Muscle of back (tissue), 13 donors: ENCODE results near the gene TFF2. TPM values are rescaled to one million over a fixed set of nuclear protein-coding genes. Genes with fewer than 3 reads are reported as not detected.

ENCODE experiments used
- DNase-seq, 3 donors: peaks; one replicate each; pipeline versions ENCODE4 v3.0.0 to v3.0.0-alpha.2; 2013
- long read RNA-seq, 9 donors: transcript quantifications; one replicate each; lab custom pipeline, GENCODE V29; 2026
- polyA plus RNA-seq, 10 donors: library from polyadenylated mRNA; unstranded; fragments of 120-200 nt; gene quantifications; one replicate each; pipeline ENCODE4 v1.2.1, GENCODE V29; 2013; ENCODE audit not compliant: insufficient read length in 10 of 10

The TFF2 gene, protein sequence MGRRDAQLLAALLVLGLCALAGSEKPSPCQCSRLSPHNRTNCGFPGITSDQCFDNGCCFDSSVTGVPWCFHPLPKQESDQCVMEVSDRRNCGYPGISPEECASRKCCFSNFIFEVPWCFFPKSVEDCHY
- polyA plus RNA-seq = not detected
- long read RNA-seq, donor 1 = 0 reads
- long read RNA-seq, donor 2 = 0 reads
- long read RNA-seq, donor 3 = 0 reads
- long read RNA-seq, donor 4 = 0 reads
- long read RNA-seq, donor 5 = 0 reads
- long read RNA-seq, donor 6 = 0 reads
- long read RNA-seq, donor 7 = 0 reads
- long read RNA-seq, donor 8 = 0 reads
- long read RNA-seq, donor 9 = 0 reads

DNA sequence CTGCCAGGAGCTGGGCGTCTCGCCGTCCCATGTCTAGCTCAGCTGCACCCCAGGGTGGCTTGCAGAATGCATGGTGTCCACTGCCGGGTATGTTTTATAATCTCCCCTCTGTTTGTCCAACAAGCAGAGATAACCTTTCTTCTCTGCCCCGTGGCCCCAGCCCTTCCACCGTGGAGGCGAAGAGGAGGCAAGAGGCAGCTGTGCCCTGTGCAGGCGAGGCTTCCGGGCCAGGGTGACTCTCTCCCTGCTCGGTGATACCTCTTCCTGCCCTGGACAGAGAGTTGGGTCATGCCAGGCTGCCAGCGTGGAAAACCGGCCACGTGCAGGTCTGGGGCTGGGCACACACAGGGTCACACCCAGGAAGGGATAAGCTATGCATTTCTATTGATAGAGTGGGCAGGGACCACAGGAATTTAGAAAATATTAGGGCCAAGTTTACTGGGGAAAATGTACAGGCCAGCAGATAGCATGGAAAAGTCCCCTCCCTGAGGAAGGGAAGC lies at the start of gene TFF2:
Gene TFF2, minus strand, starts transcription at position 68 of the 500 bp plus-strand sequence. Its CDS starts 37 bp downstream, at position 31.
- no peak for DNase-seq

DNA sequence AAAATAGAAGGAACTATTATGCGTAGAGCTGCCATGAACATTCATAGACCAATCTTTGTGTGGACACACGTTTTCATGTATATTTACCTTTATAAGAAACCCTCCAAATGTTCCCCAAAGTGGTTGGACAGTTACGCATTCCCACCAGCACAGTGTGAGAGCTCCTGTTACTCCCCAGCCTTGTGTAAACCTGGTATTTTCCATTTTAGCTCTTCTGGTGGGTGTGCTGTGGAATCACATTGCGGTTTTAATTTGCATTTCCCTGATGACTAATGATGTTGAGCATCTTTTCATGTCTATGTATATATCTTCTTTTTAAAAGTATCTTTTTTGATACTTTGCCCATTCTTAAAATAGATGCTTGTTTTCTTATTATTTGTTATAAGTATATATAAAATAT lies 49.7 kb upstream of the TFF2 start:
- DNase-seq = no peak

DNA sequence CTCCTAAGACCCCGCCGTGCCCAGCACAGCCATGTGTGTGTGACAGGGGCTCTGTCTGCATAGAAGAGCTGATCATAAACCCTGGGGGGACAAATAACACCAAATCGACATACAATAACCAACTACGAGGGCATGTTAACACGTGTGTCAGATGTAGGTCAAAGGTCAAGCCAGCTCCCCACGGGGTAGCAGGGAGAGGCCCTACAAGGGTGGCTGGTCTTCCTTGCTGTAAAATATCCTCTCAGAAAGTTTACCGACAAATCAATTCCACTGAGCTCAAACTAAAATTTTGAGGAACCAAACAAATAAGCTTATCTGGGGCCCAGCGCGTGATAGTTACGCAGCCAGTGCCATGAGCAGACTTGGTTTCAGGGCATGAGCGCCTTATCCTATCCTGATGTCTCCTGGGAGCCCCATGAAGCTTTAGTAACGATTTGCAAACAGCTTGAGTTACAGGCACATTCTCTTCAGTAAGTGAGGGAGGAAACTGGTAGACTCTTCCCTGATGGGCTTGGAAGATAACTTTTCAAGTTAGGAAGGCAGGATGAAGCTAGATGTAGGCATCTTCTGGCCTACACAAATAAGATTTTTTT lies 47.7 kb upstream of the TFF2 start:
- no peak for DNase-seq

DNA sequence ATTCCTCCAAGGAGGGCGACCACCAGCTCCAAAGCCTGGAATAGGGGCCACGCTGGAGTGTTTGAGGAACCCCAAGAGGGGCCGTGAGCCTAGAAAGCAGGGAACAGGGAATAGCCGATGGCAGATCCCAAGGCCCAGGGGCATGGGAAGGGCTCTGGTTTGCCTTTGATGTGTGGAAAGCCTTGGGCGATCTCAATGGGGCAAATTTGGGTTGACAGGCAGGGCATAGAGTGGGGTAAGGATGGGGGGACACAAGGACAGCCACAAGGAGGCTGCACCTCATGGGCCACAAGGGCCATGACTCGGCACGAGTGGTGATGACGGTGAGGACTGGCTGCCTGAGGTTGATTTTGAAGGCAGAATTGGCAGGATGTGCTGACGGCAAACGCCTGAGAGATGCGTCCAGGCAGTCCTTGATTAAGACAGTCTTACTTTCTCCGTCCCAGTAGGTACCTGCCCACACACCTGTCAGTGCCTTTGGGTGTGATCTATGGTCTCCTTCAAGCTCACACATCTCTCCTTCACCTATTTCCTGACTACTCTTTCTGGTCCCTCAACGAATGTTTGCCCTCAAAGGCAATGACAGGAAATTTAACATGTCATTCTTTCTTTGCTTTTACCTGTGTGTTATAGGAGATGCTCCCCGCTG lies 47.1 kb upstream of the TFF2 start:
- DNase-seq = no peak

DNA sequence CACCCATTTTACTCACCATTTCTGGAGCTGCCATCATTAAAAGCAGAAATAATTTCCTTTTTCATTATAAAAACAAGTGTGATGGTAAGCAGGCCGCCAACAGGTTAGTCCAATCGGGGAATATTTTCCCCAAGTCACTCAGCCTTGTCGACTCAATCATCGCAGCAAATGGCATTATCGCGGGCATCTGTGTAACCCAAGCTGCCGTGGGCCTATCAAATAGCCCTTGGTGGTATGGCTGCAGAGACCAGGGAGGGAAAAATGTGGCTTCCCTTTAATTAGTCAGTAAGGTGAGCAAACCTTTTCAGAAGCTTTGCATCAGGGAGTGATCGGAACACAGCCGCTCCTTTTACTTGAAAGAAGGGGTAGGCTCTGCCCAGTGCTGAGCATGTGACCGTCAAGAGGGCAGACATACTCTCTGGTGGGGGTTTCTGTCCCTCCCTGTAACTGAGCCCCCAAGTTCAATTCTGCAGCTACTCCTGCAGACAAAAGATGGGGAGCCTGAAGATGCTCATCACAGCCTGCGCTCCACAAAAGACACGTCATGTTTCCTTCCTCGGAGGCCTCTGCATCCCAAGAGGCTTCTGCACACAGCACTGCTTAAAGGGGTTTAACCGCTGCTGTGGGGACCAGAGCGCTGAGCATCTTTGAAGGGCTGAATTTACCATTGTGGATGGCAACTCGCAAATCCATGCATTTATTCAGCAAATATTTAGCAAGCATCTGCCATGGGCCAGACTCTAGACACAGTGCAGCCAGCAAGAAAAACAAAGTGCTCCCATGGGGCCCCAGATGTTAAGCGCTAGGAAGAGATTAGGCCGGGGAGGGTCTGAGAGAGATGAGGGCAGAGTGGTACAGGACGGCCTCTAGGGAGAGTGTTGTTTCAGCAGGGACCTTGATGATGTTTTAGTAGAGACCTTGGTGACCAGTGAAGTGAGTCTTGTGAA lies 46.3 kb upstream of the TFF2 start:
- no peak for DNase-seq

DNA sequence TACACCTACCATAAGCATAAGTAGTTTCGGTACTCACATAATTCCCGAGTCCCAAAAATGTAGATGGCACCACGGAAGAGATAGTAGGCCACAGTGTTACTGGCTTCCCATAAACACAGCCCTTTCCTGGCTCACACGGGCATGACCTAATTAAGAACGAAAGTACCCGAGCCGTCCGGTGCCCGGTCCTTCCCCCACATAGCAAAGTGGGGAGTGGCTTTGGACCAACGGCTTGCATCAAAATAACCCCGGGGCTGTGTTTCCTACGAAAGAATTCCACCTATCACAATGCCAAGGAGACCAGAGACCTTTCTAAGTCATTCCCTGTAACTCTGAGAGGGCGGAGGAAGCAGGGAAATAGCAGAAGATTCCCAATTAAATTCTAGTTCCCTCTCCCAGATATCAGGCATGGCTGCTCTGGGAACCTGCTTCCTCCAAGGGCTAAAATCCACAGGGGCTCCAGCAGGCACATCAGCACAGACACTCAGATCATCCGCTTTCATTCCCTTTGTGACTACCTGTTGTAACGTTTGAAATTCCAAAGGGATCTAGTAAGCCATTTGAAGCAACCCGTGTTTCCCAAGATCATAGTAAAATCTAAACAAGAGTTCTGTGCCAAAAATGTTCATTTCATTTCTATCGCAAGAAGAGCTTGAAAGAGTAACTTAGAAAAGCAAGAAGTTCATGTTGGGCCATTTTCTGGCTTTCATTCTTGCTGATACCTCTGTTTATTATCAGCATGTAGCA lies 45.3 kb upstream of the TFF2 start, which contains the start of gene TMPRSS3:
Gene TMPRSS3, minus strand, starts transcription at position 148 of the 747 bp plus-strand sequence. CDS start 635 bp downstream, outside the sequence.
- no peak for DNase-seq

DNA sequence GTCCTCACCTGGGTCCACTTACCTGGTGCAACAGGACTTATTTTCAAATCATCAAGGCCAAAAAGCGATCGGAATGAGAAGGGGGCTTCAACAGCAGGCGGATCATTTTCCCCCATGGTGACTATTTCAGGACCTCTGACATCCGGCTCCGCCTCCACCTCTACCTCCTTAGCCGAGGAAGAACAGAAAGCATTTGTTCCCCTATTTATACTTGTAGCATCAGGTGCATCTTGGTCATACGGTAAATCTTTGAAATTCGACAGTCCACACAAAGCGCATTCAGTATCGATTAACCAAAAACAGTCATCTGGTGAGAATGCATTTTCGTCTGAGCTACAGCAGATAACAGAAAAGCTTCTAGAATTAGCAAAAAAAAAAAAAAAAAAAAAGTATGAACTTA lies 44.5 kb upstream of the TFF2 start:
- DNase-seq = no peak

DNA sequence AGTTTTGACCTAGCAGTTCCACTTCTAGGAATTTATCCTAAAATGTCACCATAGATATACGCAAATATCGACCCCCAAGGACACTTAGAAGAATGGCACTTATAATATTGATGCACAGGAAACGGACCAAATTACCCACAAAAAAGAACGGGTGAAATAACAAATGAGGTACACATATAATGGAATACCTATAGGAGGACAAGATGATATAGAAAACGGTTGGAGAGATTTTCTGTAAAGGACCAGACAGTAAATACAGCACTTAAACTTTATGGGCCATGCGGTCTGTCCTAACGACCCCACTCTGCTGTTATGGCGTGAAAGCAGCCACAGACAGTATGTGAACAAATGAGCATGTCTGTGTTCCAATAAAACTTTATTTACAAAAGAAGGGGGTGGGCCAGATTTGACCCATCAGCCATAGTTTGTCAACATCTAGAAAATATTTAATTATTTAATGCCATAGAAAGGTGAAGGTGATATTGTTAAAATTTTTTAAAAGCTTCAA lies 42.7 kb upstream of the TFF2 start:
- no peak for DNase-seq

DNA sequence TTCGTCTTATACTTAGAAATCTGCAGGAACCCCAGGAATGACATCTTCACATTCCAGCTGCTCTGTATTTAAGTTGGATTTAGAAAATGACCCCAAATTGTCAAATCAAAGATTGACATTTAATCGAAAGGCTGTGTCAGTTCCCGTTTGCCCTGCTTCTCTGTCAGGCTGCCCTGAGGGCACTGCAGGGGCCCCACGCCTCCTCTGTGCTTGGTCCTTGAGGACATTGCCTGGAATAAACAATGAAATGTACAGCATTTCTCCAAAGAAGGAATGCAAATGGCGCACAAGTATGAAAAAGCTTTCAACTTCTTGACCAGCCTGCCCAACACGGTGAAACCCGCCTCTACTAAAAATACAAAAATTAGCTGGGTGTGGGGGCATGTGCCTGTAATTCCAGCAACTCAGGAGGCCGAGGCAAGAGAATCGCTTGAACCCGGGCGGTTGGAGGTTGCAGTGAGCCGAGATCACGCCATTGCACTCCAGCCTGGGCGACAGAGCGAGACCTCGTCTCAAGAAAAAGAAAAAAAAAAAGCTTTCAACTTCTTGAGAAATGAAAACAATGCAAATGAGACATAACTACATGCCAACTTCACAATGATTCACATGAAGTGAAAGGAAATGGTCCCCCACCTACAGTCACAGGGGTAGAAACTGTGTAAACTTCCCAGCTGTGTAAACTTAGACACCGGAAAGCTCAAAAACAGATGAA lies 42.1 kb upstream of the TFF2 start:
- no peak for DNase-seq

DNA sequence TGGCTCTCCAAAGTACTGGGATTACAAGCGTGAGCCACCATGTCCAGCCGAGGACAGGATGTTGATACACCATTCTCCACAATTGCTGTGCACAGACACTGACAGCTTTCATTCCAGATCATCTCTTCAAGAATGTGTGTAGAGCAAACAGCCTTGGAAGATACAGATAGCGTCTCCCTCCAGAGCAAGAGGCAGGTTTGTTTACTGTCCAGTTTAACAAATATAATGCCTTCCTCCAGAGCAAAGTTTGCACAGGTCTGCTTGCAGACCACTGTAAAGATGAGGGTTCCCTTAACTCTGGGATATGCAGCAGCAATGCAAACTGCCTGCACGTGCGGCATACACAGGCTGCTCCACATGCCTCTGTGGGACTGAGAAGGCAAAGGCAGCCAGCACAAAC lies 40.5 kb upstream of the TFF2 start:
- DNase-seq = no peak

DNA sequence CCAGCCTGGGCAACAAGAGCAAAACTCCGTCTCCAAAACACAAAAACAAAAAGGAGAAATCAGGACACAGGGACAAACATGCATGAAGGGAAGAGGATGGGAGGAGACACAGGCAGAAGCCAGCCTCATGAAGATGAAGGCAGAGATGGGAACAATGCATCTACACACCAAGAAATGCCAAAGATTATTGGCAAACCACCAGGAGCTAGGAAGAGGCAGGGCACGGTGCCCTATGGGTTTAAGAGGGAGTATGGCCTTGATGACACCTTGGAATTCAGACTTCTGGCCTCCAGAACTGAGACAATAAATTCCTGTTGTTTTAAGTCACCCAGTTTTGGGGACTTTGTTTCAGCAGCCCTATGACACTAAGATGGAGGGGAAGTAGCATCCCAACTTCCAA lies 39.9 kb upstream of the TFF2 start:
- no peak for DNase-seq

DNA sequence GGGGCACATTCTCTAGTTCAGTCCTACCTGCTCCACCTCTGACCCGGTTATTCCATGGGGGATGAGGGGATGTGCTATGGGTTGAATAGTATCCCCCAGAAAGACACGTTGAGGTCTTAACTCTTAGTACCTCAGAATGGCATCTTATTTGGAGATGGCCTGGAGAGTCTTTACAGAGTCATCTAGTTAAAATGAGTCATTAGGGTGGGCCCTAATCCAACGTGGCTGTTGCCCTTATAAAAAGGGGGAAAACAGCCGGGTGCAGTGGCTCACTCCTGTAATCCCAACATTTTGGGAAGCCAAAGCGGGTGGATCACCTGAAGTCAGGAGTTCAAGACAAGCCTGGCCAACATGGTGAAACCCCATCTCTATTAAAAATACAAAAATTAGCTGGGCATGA lies 39.4 kb upstream of the TFF2 start:
- no peak for DNase-seq

DNA sequence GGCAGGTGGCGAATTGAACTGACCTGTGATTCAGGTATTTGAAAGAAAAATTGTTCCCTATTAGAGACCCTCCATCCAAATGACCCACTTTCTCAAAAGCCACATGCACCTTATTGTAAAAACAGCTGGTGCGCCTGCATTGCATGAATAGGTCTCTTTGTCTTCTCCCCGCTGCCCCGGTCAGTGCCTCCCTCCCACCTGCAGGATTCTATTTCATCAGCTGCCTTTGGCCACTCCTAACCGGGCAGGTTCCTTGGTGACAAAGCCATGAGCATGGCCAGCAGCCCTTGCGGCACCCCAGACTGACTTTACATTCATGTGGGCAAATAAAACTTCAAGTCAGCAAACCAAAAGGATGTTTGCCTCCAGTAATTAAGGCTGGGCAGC lies 38.6 kb upstream of the TFF2 start:
- no peak for DNase-seq

DNA sequence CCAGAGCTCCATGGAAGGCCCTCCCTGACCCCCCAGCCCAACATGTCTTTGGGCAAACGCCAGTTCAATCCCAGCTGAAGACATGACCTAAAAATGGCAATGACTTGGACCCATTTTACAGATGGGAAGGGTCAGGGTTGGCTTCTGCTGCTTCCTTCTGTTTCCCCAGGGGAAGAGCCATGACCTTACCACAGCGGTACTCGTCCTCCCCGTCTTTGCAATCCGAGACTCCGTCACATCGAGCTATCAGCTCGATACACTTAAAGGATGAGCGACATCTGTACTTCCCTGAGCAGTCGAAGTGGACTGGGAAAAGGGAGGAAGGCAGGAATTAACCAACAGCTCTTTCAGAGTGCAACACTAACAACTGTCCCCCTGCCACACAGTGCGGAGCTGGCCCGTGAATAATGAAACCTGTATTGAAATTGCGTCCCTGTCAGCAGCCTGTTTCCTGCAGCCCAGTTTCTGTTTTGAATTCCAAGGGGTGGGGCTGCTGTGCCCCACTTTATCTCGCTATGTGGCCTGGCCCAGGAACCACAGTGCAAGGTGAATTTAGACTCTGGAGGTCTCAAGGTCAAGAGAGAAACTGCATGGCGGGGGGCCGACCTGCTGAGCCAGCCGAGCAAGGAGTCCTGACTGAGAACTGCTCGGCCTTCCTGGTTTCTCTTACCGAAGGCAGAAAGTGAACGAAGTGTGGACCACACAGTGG lies 38.1 kb upstream of the TFF2 start:
- no peak for DNase-seq

DNA sequence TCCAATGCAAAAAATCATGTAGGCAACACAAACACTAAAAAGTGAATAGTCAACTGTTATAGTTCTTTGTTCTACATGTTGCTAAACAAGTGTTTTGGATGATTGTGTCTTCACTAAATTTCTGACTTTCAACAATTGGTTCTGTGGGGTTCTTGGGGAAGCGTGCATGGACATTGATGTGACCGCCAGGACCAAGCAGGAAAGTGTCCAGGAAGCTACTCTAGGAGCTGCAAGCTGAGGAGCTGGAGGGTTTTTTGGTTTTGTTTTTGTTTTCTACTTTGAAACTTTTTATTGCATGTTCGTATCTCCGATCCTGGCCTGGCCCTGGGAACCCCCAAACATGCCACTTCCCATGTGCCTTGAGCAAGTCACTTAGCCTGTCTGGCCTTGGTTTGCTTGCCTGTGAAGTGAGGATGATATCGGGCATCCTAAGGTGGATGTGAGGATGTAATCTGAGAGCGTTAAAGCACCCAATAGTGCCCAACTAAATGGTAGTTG lies 37.1 kb upstream of the TFF2 start:
- DNase-seq = no peak

DNA sequence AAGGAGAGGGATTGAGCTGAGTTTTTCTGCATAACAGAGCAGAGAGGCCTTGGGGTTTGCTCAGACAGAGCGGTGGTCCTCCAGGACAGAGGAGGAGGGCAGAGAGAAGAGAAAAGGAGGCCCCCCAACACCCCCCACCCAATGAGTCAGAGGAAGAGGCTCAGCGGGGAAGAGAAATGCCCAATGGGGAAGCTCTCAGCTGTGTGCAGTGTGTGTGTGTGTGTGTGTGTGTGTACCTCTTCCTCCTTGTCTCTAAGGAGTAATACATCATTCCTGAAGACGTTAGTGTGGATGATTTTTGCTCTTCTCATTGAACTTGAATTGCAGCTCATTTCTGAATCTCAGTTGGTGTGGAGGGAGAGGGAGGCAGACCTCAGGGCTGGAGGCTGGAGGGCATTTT lies 36.4 kb upstream of the TFF2 start:
- DNase-seq = no peak

DNA sequence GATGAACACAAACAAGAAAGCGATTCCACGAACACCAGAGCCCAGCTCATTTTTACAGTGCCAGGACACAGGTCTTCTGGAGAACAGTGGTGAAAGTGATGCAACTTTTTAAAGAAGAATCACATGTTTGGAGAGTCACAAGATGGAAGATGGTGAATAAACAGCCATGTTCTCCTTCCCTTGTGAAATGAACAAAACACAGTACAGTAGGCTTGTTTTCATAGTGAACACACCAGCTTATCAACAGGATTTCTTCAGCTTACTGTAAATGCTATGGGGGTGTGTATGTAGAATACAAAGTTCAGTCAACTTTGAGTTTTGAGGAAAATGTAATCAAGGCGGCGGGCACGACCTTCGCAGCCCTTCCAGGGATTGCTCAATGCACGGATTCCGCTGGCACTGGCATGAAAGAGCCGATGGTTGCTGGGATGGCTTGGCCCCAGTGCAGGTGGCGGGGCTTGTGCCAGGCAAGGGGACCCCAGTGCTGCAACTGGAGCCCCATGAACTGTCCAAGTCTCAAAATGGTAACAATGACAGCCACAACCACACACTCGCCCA lies 35.3 kb upstream of the TFF2 start:
- no peak for DNase-seq

DNA sequence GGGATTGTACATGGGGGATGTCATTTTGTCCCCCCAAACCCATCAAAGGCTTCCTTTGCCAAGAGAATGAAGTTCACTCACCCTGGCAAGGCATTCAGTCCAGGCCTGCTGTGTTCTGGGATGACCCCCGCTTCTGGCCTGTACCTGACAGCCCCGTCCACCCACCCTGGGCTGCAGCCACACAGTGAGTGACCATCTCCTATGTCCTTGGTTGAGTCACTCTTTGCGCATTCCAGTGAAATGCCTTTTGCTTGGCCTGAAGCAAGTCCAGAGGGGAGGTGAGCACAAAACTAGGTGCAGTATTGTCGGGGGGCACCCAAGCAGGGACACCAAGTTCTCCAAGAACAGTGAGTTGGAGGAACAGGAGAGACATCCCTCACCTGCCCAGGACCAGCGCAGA lies 34.8 kb upstream of the TFF2 start:
- no peak for DNase-seq

DNA sequence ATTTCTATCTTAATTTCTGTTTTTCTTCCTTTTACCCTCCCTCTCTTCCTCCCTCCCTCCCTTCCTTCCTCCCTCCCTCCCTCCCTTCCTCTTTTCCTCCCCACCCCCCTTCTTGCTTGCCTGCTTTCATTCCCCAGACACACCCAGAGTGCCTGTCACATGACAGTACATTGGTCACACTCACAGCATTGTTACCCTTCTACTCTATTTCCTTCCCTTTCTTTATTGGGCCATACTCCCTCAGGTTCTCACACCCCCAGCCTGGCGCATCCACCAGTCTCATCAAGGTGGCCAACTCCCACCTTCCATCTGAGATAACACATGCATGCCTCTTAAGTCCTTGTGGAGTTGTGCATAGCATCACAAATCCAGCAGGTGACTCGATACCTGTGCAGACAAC lies 34.2 kb upstream of the TFF2 start:
- DNase-seq = no peak
